Measurements from ENCODE around the gene CSKMT.

DNA sequence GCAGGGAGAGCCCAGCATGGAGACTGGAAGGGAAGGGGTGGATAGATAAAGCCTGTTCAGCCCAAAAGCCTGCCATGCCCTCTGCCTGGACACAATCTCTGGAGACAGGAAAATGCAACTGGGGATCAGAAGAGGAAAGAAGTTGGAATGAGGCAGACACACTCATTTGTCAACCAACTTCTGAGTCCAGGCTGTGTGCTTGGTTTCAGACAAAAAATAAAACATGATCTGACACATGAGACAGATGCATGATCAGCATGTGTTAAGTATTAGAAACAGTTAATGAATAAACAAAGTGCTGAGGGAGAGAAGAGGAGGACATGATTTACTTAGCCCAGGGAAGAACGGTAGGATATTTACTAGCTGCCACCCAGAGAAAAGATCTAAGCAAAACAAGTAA, 23.4 kb downstream of the CSKMT start:
- TF ChIP-seq POLR2A (IDR thresholded peaks at IDR 0.05), result no peak
- TF ChIP-seq, protein P1, sequence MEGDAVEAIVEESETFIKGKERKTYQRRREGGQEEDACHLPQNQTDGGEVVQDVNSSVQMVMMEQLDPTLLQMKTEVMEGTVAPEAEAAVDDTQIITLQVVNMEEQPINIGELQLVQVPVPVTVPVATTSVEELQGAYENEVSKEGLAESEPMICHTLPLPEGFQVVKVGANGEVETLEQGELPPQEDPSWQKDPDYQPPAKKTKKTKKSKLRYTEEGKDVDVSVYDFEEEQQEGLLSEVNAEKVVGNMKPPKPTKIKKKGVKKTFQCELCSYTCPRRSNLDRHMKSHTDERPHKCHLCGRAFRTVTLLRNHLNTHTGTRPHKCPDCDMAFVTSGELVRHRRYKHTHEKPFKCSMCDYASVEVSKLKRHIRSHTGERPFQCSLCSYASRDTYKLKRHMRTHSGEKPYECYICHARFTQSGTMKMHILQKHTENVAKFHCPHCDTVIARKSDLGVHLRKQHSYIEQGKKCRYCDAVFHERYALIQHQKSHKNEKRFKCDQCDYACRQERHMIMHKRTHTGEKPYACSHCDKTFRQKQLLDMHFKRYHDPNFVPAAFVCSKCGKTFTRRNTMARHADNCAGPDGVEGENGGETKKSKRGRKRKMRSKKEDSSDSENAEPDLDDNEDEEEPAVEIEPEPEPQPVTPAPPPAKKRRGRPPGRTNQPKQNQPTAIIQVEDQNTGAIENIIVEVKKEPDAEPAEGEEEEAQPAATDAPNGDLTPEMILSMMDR (IDR thresholded peaks at IDR 0.05), result no peak

Data from Peyer's patch (tissue), 4 donors.